Peyer's patch (tissue), 4 donors: ENCODE results near the gene KIF25. TPM values are rescaled to one million over a fixed set of nuclear protein-coding genes. Genes with fewer than 3 reads are reported as not detected.

ENCODE experiments used
- DNase-seq, 3 donors: peaks; one replicate each; pipeline ENCODE4 v3.0.0-alpha.2; 2017 to 2019
- H3K27ac ChIP-seq, 4 donors: fragments of 200-600 bp; sonication (generic); one replicate each; pipeline ENCODE4 v1.5.1; 2016 to 2019
- H3K27me3 ChIP-seq, 2 donors: fragments of 200-600 bp; sonication (generic); one replicate each; pipeline ENCODE4 v1.5.1; 2019
- H3K36me3 ChIP-seq, 3 donors: fragments of 200-600 bp; sonication (generic); one replicate each; pipeline ENCODE4 v1.5.1; 2016 to 2019
- H3K4me1 ChIP-seq, 4 donors: fragments of 200-600 bp; sonication (generic); one replicate each; pipeline ENCODE4 v1.5.1; 2016 to 2019
- H3K4me3 ChIP-seq, 4 donors: fragments of 200-600 bp; sonication (generic); 1 replicate in 3 of 4; 2 replicates in 1 of 4; pipeline ENCODE4 v1.5.1; 2016 to 2019; ENCODE audit warnings: mild to moderate bottlenecking in 1 of 4
- H3K9me3 ChIP-seq, 4 donors: fragments of 200-600 bp; sonication (generic); one replicate each; pipeline ENCODE4 v1.5.1; 2016 to 2019; ENCODE audit warnings: mild to moderate bottlenecking in 1 of 4
- CTCF ChIP-seq, 6 experiments: fragments of 450-650 bp in 4 of 6; fragments of 200-600 bp in 2 of 6; sonication (generic) in 1 of 6; IDR thresholded peaks; one replicate each; pipeline ENCODE4 v1.5.1; 2017 to 2019; ENCODE audit warnings: antibody characterized with exemption in 6 of 6, mild to moderate bottlenecking in 3 of 6, moderate library complexity in 1 of 6
- POLR2A ChIP-seq, 2 donors: fragments of 450-650 bp; IDR thresholded peaks; one replicate each; pipeline ENCODE4 v1.5.1; 2017; ENCODE audit warnings: antibody characterized with exemption in 2 of 2, mild to moderate bottlenecking in 2 of 2, moderate library complexity in 2 of 2
- total RNA-seq, 4 donors: library from RNA; depleted of rRNA; stranded (reverse); fragments of >200 nt; gene quantifications; one replicate each; pipeline ENCODE4 v1.1.0, GENCODE V29; 2016

The KIF25 gene
- total RNA-seq, 4 donors from 2014 or later, result not detected

GRCh38 chr6:168082860-168083513 is 85.5 kb downstream of the KIF25 start:
- H3K36me3 ChIP-seq, result no peaks in the 10 kb centered on the region
- H3K27ac ChIP-seq, result no peak overlapping the region
- DNase-seq, result no peak
- H3K4me1 ChIP-seq, result peaks cover 0 to 24% (median 0%) of the 10 kb centered on the region in 4 donors
- no peaks in the 10 kb centered on the region for H3K27me3 ChIP-seq
- H3K4me3 ChIP-seq, result no peak overlapping the region
- H3K9me3 ChIP-seq, result no peaks in the 10 kb centered on the region
- TF ChIP-seq CTCF (IDR thresholded peaks at IDR 0.05), result no peak
- no peak for TF ChIP-seq POLR2A (IDR thresholded peaks at IDR 0.05)

GRCh38 chr6:168083514-168083885 is 86.0 kb downstream of the KIF25 start:
- Histone ChIP-seq H3K36me3 (no peaks in the 10 kb centered on the region), H3K27me3 (no peaks in the 10 kb centered on the region), H3K4me1 (peaks cover 0 to 24% (median 1%) of the 10 kb centered on the region in 4 donors), H3K9me3 (no peaks in the 10 kb centered on the region), H3K4me3 (no peak overlapping the region), H3K27ac (no peak overlapping the region)
- no peak for DNase-seq
- TF ChIP-seq POLR2A (IDR thresholded peaks at IDR 0.05), result no peak
- no peak for TF ChIP-seq CTCF (IDR thresholded peaks at IDR 0.05)

GRCh38 chr6:168084465-168085160 is 87.1 kb downstream of the KIF25 start:
- no peaks in the 10 kb centered on the region for H3K27me3 ChIP-seq
- H3K9me3 ChIP-seq, result no peaks in the 10 kb centered on the region
- no peaks in the 10 kb centered on the region for H3K36me3 ChIP-seq
- no peak for DNase-seq
- peaks cover 0 to 20% (median 2%) of the 10 kb centered on the region in 4 donors for H3K4me1 ChIP-seq
- TF ChIP-seq POLR2A (IDR thresholded peaks at IDR 0.05) (no peak), CTCF (IDR thresholded peaks at IDR 0.05) (no peak)
- H3K4me3 ChIP-seq, result no peak overlapping the region
- no peak overlapping the region for H3K27ac ChIP-seq

GRCh38 chr6:168086066-168086465 is 88.6 kb downstream of the KIF25 start:
- Histone ChIP-seq H3K4me1 (peaks cover 0 to 17% (median 2%) of the 10 kb centered on the region in 4 donors), H3K4me3 (no peak overlapping the region), H3K27me3 (no peaks in the 10 kb centered on the region), H3K9me3 (no peaks in the 10 kb centered on the region), H3K36me3 (no peaks in the 10 kb centered on the region), H3K27ac (no peak overlapping the region)
- no peak for TF ChIP-seq CTCF (IDR thresholded peaks at IDR 0.05)
- no peak for TF ChIP-seq POLR2A (IDR thresholded peaks at IDR 0.05)
- DNase-seq, result no peak

- no peak overlapping the region for H3K27ac ChIP-seq
- no peaks in the 10 kb centered on the region for H3K36me3 ChIP-seq
- DNase-seq, result no peak
- TF ChIP-seq CTCF (IDR thresholded peaks at IDR 0.05) (no peak), POLR2A (IDR thresholded peaks at IDR 0.05) (no peak)
- H3K4me1 ChIP-seq, result peaks cover 0 to 17% (median 2%) of the 10 kb centered on the region in 4 donors
- no peak overlapping the region for H3K4me3 ChIP-seq
- no peaks in the 10 kb centered on the region for H3K9me3 ChIP-seq
- no peaks in the 10 kb centered on the region for H3K27me3 ChIP-seq
Measured at GRCh38 chr6:168086616-168087015, 89.1 kb downstream of the KIF25 start.
